ENCODE measurements around the gene IKZF2.

IKZF2 gene

DNA sequence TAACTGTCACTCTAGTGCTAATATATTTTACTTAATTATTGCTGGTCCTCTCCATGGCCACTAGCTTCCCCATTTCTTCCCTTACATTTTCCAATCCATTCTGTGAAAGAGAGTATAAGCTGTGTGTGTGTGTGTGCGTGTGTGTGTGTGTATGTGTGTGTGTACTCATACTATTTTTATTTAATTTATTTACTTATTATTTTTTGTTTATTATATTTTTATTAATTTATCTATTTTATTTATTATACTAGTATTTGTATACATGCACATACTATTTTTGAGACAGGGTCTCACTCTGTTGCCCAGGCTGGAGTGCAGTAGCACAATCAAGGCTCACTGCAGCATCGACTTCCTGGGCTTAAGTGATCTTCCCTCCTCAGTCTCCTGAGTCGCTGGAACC lies 59.6 kb downstream of the IKZF2 start:
- DNase-seq: no peak

GRCh38 chr2:213090772-213091171 lies 60.6 kb downstream of the IKZF2 start:
- no peak for DNase-seq

DNA sequence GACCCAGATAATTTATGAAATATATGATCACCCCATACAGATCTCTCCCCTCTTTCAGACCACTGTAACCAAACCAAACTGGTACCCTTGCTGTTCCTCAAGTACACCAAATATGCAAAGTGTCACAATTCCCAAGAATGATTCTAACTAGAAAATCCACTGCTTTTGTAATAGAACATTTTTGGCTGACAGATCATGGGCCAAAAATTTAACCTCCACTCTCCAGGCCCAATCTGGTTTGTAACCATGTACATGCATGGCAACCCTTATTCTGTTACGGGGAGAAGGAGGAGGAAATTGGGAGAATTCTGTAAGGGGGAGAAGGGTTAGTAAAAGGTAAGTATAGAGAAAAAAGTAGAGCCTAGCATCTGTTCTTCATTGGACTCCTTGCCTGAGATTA lies 62.0 kb downstream of the IKZF2 start:
- DNase-seq: no peak

- no peak for DNase-seq
These were observed 64.4 kb downstream of the IKZF2 start for GRCh38 chr2:213087040-213087439.

DNA sequence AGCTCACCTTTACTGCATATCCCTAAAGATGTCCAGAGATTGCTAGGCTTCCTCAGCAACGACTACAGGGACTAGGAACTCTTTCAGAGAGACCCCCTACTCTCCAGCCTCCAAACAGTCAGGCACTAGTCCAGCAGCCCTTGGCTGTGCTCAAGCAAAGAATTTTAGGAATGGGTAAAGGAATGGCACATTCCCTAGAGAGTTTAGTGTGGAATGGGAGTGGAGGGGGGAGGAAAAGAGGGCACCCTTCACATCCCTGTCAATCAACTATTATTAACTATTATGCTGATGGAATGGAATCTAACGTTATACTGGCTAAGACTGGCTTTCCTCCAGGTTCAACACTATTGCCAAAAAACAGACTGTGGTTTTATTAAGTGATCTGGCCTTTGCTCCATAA lies 64.8 kb downstream of the IKZF2 start:
- DNase-seq: no peak

DNA sequence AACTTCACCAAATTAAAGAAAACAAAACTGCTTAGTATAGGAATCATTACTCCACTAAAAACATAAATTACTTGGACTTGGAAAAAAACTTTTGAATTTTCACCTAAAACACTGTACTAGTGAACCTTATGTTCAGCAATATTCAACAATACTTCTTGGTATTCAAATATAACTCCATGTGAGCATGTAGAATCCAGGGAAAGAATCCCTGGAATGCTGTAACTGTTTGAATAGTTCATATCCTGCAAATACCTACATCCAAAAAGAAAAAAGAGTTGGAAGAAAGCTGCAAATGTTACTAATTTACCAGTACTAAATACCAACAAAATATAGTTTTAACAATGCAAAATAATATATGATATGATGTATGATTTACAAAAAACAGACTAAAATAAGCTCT lies 65.4 kb downstream of the IKZF2 start:
- no peak for DNase-seq

DNA sequence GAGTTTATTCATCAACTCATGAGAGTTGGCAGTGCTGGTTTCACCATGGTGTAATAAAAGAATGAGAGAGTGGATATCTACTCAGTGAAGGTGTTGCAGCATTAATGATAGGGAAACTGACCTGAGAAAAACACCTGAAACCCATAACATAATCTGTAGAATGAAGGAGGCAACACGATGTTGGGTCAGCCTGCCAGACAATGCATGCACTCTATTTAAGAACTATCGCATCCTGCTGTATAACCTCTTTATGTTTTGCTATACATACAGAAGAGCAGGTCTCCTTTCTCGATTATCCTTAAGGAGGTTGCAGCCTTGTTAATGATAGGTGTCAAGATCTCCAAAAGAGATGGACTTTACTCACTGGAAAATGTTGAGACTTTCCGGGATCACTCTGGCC lies 65.9 kb downstream of the IKZF2 start:
- DNase-seq: no peak

DNA sequence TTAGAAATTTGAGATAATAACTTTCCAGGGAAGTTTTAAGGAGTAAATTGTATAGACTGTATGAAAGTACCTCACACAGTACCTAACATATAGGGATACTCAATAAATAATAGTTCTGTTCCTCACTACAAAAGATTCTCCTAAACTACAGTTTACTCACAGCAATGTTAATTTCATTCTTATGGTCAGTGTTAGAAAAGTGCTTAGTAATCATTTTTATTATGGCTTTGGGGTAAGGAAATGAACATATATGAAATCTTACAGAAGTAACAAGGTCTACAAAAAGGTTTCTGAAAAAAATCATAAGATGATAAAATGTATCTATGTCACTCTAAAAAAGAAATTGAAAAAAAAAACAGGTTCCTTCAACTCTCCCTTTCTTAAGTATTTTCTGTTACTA lies 67.2 kb downstream of the IKZF2 start:
- DNase-seq: no peak

DNA sequence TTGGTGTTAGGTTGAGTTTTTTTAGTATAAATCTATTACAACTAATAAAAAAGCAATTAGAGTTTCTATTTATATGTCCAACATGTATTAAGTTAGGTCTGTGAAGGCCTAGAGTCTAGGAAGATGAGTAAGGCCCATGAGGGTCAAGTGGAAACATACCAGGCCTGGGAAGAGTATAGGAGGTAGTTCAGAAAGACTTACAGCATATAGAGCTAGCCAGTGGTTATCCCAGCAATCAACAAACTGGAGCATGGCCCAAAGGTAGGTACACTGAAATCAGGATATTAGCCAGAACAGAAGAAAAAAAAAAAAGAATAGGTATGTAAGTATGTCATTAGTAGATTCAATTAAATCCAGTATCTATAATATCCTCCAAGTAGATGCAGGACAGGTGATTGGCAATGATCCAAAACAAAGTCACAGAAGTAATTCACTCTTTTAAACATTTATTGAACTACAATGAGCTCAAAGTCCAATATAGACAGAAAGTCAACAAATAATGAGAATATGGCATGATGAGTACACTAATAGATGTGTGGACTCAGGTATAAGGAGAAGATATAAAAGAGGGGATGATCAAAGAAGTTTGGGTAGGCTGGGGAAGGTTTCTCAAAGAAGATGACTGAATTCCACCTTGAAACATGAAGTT lies 70.3 kb downstream of the IKZF2 start:
- DNase-seq: peak; percentile 12

DNA sequence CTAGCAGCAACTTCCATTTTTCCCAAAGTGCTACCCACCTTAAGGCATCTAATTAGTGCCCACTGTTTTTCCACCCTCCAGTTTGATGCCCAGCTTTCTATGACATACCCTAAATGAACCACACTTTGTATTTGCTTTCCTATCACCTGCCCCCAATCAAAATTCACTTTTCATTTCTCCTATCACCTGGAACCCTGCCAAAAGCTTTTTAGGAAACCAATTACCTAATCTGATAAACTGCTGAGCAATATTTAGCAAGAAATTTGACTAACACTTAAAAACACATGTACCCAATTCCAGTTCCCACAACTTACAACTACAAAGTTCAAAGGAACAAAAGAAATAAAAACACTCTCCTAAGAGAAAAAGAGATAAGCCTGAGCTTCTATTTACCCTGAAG lies 71.7 kb downstream of the IKZF2 start:
- peak; percentile 60 for DNase-seq

- no peak for DNase-seq
These were observed 72.7 kb downstream of the IKZF2 start for GRCh38 chr2:213078686-213079085.

DNA sequence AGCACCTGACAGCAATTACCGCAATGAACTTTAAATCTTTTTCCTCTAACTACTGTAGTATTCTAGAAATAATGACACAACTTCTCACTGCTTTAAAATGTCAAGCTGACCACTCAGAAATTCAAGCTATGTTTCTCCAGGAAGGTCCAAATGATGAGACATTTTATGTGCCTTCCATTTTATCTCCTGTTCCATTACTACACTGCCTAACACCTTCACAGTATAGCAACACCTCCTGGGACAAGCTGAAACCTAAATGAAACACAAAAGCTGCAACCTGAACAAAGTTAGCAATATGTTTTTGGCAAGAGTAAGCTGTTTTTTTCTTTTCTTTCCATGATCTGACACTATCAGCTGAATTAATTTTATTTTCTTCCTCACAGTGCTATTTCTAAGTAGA lies 81.9 kb downstream of the IKZF2 start:
- no peak for DNase-seq

- DNase-seq: no peak
These were observed 82.6 kb downstream of the IKZF2 start for GRCh38 chr2:213068676-213069359.

DNA sequence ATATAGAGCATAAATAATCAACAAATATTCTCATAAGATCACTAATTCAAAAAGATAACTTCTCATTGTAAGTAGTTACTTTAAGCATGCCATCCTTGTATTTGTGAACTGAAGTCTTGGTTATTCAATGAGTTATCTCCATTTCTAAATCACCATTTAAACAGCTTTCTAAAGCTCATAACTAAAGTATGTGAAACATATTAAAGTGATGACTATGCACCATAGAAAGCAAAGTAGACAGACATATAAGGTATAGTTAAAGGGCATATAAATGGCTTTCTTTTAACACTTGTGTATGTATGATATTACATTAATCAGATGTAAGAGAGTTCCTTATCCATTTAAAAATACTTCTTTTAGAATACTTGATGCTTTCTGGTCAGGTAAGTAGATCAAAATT lies 83.5 kb downstream of the IKZF2 start:
- no peak for DNase-seq

DNA sequence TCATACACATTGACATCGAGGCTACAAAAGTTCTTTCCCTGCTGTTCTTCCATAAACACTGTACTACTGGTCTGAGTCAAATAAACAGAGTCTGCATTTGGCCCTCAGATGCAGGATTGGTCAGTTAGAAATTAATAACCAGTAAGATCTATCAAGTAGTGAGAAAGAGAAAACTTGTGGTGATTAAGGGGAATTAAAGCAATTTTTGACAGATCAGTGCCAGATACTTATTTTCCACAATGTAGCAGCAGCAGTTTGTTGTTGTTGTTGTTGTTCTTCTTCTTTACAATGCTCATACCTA lies 85.0 kb downstream of the IKZF2 start:
- no peak for DNase-seq

DNA sequence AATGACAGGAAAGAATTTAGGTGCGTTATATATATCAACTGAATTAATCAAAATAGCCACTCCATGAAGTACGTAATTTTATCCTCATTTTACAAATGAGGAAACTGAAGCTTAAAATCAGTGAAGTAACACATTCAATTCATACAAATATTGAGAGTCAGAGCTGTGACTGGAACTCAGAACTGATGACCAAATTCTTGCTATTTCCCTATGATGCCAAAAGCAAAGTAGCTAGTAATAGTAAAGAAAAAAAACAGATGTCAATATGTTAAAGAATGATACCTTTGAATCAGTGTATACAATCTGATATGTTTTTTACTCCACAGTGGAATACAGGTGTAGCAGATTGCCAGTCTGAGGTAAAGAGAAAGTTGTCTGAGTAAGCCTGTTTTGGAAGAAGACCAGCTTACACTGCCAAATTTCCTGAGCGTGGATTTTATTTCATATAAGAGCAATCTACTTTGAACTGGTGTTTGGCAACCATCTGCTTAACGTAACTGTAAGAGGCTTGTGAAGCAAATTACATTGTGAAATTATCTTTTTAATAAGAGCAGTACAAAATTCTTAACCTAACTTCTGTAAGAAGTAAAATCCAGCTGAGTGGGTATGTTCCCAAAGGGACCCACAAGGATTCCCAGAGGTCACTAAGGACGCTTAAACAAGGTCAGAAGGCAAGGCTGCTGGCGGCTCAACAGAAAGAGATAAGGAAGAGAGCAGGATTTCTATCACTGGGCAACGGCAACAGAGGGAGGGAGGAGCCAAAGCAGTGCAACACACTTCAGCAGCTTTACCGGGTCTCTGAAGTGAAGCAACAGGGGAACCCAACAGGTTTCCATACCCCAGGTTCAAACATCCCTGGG lies 85.6 kb downstream of the IKZF2 start:
- peak; percentile 55 for DNase-seq

- DNase-seq: no peak
These were observed 87.3 kb downstream of the IKZF2 start for GRCh38 chr2:213064099-213064498.

- no peak for DNase-seq
These were observed 93.4 kb downstream of the IKZF2 start for GRCh38 chr2:213057977-213058376.

- DNase-seq: no peak
These were observed 105.0 kb downstream of the IKZF2 start for GRCh38 chr2:213046431-213046830.

GRCh38 chr2:213043566-213043965 lies 107.8 kb downstream of the IKZF2 start:
- no peak for DNase-seq

- DNase-seq: no peak
These were observed 109.2 kb downstream of the IKZF2 start for GRCh38 chr2:213042262-213042661.

DNA sequence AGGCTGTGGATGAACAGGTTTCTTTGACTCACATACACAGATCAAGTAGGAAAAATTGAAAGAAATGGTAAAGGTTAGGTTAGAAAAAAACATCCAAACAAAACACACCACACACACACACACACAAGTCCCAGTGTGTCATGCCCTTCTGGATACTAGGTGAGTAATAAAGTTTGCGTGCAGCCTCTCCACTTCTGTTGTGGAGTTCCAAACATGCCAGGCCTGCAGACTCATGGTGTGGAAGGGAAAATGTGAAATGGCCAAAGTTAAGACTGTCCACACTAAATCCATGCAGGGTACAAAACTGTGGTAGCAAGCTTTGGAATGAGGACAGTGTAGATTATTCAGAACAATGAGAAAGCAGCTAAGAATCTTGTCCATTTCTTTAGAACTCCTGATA lies 114.6 kb downstream of the IKZF2 start:
- DNase-seq: no peak

- no peak for DNase-seq
These were observed 116.8 kb downstream of the IKZF2 start for GRCh38 chr2:213034585-213034984.

DNA sequence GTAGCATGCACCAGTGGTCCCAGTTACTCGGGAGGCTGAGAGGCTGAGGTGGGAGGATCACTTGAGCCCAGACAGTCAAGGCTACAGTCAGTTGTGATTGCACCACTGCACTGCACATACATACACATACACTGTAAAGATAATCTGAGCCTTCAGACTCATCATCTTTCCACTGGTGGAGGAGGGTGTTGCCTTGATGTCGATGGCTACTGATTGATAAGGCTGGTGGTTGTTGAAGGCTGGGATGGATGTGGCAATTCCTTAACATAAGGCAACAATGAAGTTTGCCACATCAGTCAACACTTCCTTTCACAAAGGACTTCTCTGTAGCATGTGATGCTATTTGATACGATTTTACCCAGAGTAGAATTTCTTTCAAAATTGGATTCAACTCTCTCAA lies 118.8 kb downstream of the IKZF2 start:
- no peak for DNase-seq
